ENCODE data around the gene PCSK5.

GRCh38 chr9:76115982-76116646, 225.6 kb downstream of the PCSK5 start:
- TF ChIP-seq CTCF (IDR thresholded peaks at IDR 0.05; ENCODE audit: extremely low read depth in 1 of 2, insufficient read depth in 1 of 2, low read depth in 1 of 2, low read length in 2 of 2) (no peak), POLR2A (IDR thresholded peaks at IDR 0.05; ENCODE audit: low read depth, low read length) (no peak), EZH2 (IDR thresholded peaks at IDR 0.05; ENCODE audit: borderline replicate concordance, low read depth, low read length, severe bottlenecking) (no peak), MAX (IDR thresholded peaks at IDR 0.05; ENCODE audit: insufficient read depth, insufficient read length) (no peak), GATA2 (IDR thresholded peaks at IDR 0.05; ENCODE audit: insufficient read depth, insufficient read length, low read depth, low read length) (no peak), POLR2AphosphoS5 (IDR thresholded peaks at IDR 0.05; ENCODE audit: insufficient read depth, low read depth, low read length) (no peak), JUN (IDR thresholded peaks at IDR 0.05; ENCODE audit: borderline replicate concordance, insufficient read depth, insufficient read length, low read depth) (no peak)
